Tibial nerve (tissue), 4 donors: ENCODE data around the gene IFNGR2.

ENCODE experiments used
- EP300 ChIP-seq, 2 donors: sonication (generic); formaldehyde crosslinking; IDR thresholded peaks; one replicate each; pipeline ENCODE4 v1.6.1; 2017; ENCODE audit warnings: antibody characterized with exemption in 2 of 2, mild to moderate bottlenecking in 1 of 2
- POLR2A ChIP-seq, 2 donors: fragments of 450-650 bp; IDR thresholded peaks; one replicate each; pipeline ENCODE4 v1.6.1; 2017; ENCODE audit warnings: antibody characterized with exemption in 2 of 2, mild to moderate bottlenecking in 2 of 2, moderate library complexity in 2 of 2
- TF ChIP-seq, protein P1 (sequence below), 5 experiments: fragments of 200-600 bp in 3 of 5; fragments of 450-650 bp in 2 of 5; sonication (generic) in 3 of 5; IDR thresholded peaks; one replicate each; pipeline ENCODE4 v1.5.1; 2016 to 2019; ENCODE audit warnings: antibody characterized with exemption in 5 of 5, mild to moderate bottlenecking in 3 of 5, moderate library complexity in 2 of 5

DNA sequence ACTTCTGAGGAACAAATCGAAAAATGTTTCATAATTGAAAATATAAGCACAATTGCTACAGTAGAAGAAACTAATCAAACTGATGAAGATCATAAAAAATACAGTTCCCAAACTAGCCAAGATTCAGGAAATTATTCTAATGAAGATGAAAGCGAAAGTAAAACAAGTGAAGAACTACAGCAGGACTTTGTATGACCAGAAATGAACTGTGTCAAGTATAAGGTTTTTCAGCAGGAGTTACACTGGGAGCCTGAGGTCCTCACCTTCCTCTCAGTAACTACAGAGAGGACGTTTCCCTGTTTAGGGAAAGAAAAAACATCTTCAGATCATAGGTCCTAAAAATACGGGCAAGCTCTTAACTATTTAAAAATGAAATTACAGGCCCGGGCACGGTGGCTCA is 47.9 kb upstream of the IFNGR2 start:
- TF ChIP-seq, protein P1, sequence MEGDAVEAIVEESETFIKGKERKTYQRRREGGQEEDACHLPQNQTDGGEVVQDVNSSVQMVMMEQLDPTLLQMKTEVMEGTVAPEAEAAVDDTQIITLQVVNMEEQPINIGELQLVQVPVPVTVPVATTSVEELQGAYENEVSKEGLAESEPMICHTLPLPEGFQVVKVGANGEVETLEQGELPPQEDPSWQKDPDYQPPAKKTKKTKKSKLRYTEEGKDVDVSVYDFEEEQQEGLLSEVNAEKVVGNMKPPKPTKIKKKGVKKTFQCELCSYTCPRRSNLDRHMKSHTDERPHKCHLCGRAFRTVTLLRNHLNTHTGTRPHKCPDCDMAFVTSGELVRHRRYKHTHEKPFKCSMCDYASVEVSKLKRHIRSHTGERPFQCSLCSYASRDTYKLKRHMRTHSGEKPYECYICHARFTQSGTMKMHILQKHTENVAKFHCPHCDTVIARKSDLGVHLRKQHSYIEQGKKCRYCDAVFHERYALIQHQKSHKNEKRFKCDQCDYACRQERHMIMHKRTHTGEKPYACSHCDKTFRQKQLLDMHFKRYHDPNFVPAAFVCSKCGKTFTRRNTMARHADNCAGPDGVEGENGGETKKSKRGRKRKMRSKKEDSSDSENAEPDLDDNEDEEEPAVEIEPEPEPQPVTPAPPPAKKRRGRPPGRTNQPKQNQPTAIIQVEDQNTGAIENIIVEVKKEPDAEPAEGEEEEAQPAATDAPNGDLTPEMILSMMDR (IDR thresholded peaks at IDR 0.05) = no peak
- no peak for TF ChIP-seq POLR2A (IDR thresholded peaks at IDR 0.05)
- TF ChIP-seq EP300 (IDR thresholded peaks at IDR 0.05) = no peak
